Heart right ventricle (tissue), 16 donors: ENCODE results near the gene LONRF2. TPM values are rescaled to one million over a fixed set of nuclear protein-coding genes. Genes with fewer than 3 reads are reported as not detected.

ENCODE experiments used
- ATAC-seq, 8 donors: fragments of 200-7000 bp; cut with Tn5 transposase; one replicate each; pipeline ENCODE4 v1.9.1; 2020; ENCODE audit warnings: mild to moderate bottlenecking in 8 of 8, moderate library complexity in 8 of 8, moderate number of reproducible peaks in 1 of 8
- DNase-seq, 2 donors: peaks; one replicate each; pipeline ENCODE4 v3.0.0-alpha.2; 2020
- H3K27ac ChIP-seq, 10 donors: fragments of 200-600 bp; sonication (generic) in 2 of 10; one replicate each; pipeline versions ENCODE4 v1.5.0 to v1.8.0; 2020 to 2022; ENCODE audit warnings: mild to moderate bottlenecking in 3 of 10
- H3K27me3 ChIP-seq, 7 donors: fragments of 200-600 bp; one replicate each; pipeline ENCODE4 v1.8.0; 2021 to 2022; ENCODE audit warnings: mild to moderate bottlenecking in 2 of 7
- H3K36me3 ChIP-seq, 9 donors: fragments of 200-600 bp; sonication (generic) in 1 of 9; one replicate each; pipeline versions ENCODE4 v1.5.0 to v1.8.0; 2020 to 2022; ENCODE audit warnings: mild to moderate bottlenecking in 2 of 9
- H3K4me1 ChIP-seq, 9 donors: fragments of 200-600 bp; sonication (generic) in 1 of 9; one replicate each; pipeline versions ENCODE4 v1.5.0 to v1.8.0; 2020 to 2022; ENCODE audit warnings: mild to moderate bottlenecking in 4 of 9
- H3K4me3 ChIP-seq, 10 donors: fragments of 200-600 bp; sonication (generic) in 2 of 10; one replicate each; pipeline versions ENCODE4 v1.5.0 to v1.8.0; 2020 to 2022; ENCODE audit warnings: mild to moderate bottlenecking in 7 of 10, moderate library complexity in 2 of 10
- H3K9me3 ChIP-seq, 11 donors: fragments of 200-600 bp in 10 of 11; sonication (generic) in 2 of 11; one replicate each; pipeline versions ENCODE4 v1.5.0 to v1.8.0; 2013 to 2022; ENCODE audit warnings: mild to moderate bottlenecking in 2 of 11, control low read depth in 1 of 11, moderate library complexity in 1 of 11
- CTCF ChIP-seq, 9 donors: fragments of 200-600 bp; sonication (generic) in 2 of 9; IDR thresholded peaks; one replicate each; pipeline versions ENCODE4 v1.5.0 to v1.8.0; 2021 to 2022; ENCODE audit warnings: antibody characterized with exemption in 9 of 9, mild to moderate bottlenecking in 5 of 9, moderate library complexity in 1 of 9
- WGBS, 2 donors: extraction: QIAGEN DNeasy Blood & Tissue Kit; methylation state at CpG; one replicate each; pipeline ENCODE4 v1.1.7; 2013; ENCODE audit warnings: inconsistent platforms in 1 of 2; 5-methylcytosine and 5-hydroxymethylcytosine counted together
- intact Hi-C, 10 donors: fragments of 100-400 bp; cut with DNase I; formaldehyde crosslinking; loops; one replicate each; pipeline versions ENCODE4 v1.11.1 to v1.14.2; 2022
- polyA plus RNA-seq, 2 donors: library from polyadenylated mRNA; stranded (reverse); fragments of 200-250 nt; gene quantifications; one replicate each; pipeline ENCODE4 v1.2.3, GENCODE V29; 2013
- total RNA-seq, 10 donors: library from RNA; stranded (reverse); fragmentation: NEBNext Ultra II Directional in 3 of 10; extraction: Animal tissue kit (Norgen Biotek cat#: 25700) in 3 of 10; gene quantifications; one replicate each; pipeline versions ENCODE4 v1.2.1 to v1.2.4, GENCODE V29; 2021 to 2023
- donor health status: Arrhythmogenic right ventricular cardiomyopathy.
- donor health status: ischemic (EF 13 %, LVEDD 7.1; RV severe dilation, severe dysfunction).
- donor health status: healthy with polysubstance abuse.
- donor health status: DM: no; HTN: yes; CAD: no.
- donor health status: DM: no; HTN: no; CAD: no.
- donor health status: ischemic (EF 25% LVEDD 6.9; RV normal size, moderate dysfunction).
- donor health status: ischemic (EF 25% LVEDD 5.7; RV mildly dilated, moderate dysfunction).
- donor health status: healthy.
- donor health status: DM: yes; HTN: yes; CAD: no.
- donor health status: Ischemic cardiomyopathy.
- donor health status: ischemic (EF 35%, LVEDD 5.7; RV mildly dilated, moderate dysfunction).
- donor health status: nonischemic (EF 11% LVEDD 7.7; RV severe dilation, severe dysfunction).
- donor health status: DM: yes; HTN: yes; CAD: no.
- donor health status: PGD.
- donor health status: ischemic (EF 29% LVEDD 5.4; RV normal size, mild dysfunction).
- donor health status: nonischemic (EF 23%, LVEDD 6.1; RV moderate dilation, normal function).

LONRF2 gene
- total and polyA plus RNA-seq, 12 donors: 0.58 to 33.3 (median 21.4) TPM

DNA sequence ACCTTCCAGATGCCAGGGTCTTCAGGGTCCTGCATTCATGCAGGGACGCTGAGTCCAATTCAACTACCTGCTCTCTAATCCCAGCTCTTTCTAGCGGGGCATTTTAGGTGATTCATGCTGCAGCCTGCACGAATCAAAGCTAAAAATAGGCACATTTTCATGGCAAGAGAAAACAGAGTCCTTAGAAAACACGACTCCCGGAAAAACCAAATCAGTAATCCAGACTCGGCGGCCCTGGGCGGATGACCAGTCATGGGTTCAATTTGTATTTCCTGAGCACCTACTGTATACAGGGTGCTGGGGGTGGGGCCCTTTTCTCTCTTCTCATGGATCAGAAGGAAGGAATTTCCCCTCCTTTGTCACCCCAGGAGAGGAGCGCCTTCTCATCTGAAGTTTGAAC, 64.4 kb downstream of the LONRF2 start:
- no peak for TF ChIP-seq CTCF (IDR thresholded peaks at IDR 0.05)
- intact Hi-C loops: loop anchor here in 1 of 10 donors (5.0 kb wide), 1 partner anchor 701 kb away; no protein-coding TSS in a partner anchor
- ATAC-seq: peak in 2 of 8 donors; percentile 22 to 28

GRCh38 chr2:100256849-100257248, 65.5 kb downstream of the LONRF2 start:
- intact Hi-C loops: loop anchor here in 1 of 10 donors (5.0 kb wide), 1 partner anchor 700 kb away; no protein-coding TSS in a partner anchor
- no peak for TF ChIP-seq CTCF (IDR thresholded peaks at IDR 0.05)
- no peak for ATAC-seq
- Histone ChIP-seq H3K9me3 (no peaks in the 10 kb centered on the region), H3K27me3 (peaks cover 0 to 4% (median 0%) of the 10 kb centered on the region in 7 donors), H3K36me3 (no peaks in the 10 kb centered on the region), H3K4me3 (no peak overlapping the region), H3K27ac (no peak overlapping the region), H3K4me1 (peaks cover 0 to 10% (median 0%) of the 10 kb centered on the region in 9 donors)
- WGBS, 2 donors: 80 to 88% methylated on average over 2 of the region's 2 CpGs
- DNase-seq: no peak

More for the DNA sequence above, 64.4 kb downstream of the LONRF2 start:
- H3K4me3 ChIP-seq: peak overlapping the region in 1 of 10 donors; percentile 10
- no peaks in the 10 kb centered on the region for H3K9me3 ChIP-seq
- peaks cover 0 to 4% (median 0%) of the 10 kb centered on the region in 7 donors for H3K27me3 ChIP-seq
- DNase-seq: no peak
- H3K36me3 ChIP-seq: no peaks in the 10 kb centered on the region
- H3K27ac ChIP-seq: no peak overlapping the region
- WGBS, 2 donors: 44 to 49% methylated on average over 9 of the region's 9 CpGs
- H3K4me1 ChIP-seq: peaks cover 0 to 18% (median 3%) of the 10 kb centered on the region in 9 donors

- WGBS, 2 donors: 86 to 89% methylated on average over 11 of the region's 11 CpGs
- no peaks in the 10 kb centered on the region for H3K36me3 ChIP-seq
- no peak overlapping the region for H3K27ac ChIP-seq
- H3K4me1 ChIP-seq: peaks cover 0 to 7% (median 0%) of the 10 kb centered on the region in 9 donors
- intact Hi-C loops: loop anchor here in 1 of 10 donors (5.0 kb wide), 1 partner anchor 699 kb away; no protein-coding TSS in a partner anchor
- H3K4me3 ChIP-seq: no peak overlapping the region
- no peak for DNase-seq
- peaks cover 0 to 1% (median 0%) of the 10 kb centered on the region in 7 donors for H3K27me3 ChIP-seq
- no peak for TF ChIP-seq CTCF (IDR thresholded peaks at IDR 0.05)
- ATAC-seq: no peak
- no peaks in the 10 kb centered on the region for H3K9me3 ChIP-seq
Observed at GRCh38 chr2:100256416-100256815, 65.9 kb downstream of the LONRF2 start.

DNA sequence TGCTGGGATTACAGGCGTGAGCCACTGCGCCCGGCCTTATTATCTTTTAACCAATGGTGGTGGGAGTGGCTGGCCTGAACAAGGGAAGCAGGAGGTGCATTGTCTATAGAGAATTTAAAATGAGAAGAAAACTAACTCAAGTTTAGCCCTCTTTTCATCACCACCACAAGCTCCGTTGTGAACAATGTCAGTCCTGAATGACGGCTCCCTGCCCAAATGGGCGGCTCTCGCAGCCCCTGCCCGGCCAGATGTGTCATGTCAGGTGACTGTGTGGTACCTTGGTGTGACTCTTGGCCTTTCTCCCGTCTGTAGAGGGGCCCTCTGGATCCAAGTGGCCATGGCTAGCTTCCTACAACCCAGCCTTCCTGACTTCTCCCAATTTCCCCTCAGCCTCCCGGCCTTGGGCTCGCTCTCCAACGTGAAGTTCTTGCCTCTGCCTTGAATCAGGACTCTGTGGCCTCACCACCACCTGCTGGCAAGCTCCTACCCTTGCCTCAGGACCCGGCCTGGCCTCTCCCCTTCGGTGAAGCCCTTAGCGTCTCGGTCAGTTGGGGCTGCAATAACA, 67.6 kb downstream of the LONRF2 start:
- TF ChIP-seq CTCF (IDR thresholded peaks at IDR 0.05): no peak
- intact Hi-C loops: loop anchor here in 1 of 10 donors (5.0 kb wide), 1 partner anchor 697 kb away; no protein-coding TSS in a partner anchor

More for the DNA sequence above, 67.6 kb downstream of the LONRF2 start:
- H3K36me3 ChIP-seq: no peaks in the 10 kb centered on the region
- DNase-seq: no peak
- H3K4me3 ChIP-seq: no peak overlapping the region
- H3K4me1 ChIP-seq: peaks cover 0 to 5% (median 0%) of the 10 kb centered on the region in 9 donors
- no peak for ATAC-seq
- 88 to 90% methylated on average over 16 of the region's 16 CpGs for WGBS, 2 donors
- no peaks in the 10 kb centered on the region for H3K27me3 ChIP-seq
- H3K27ac ChIP-seq: no peak overlapping the region
- H3K9me3 ChIP-seq: no peaks in the 10 kb centered on the region
